SH-SY5Y (cell line): Measurements from ENCODE around the gene NFIA.

Source experiments
- GATA2 ChIP-seq: IDR thresholded peaks from 2 replicates; pipeline ENCODE4 v1.6.1; 2011; ENCODE audit warnings: mild to moderate bottlenecking, low read depth, low read length
- GATA3 ChIP-seq: IDR thresholded peaks from 2 replicates; pipeline ENCODE4 v1.6.1; 2011; ENCODE audit warnings: low read depth, mild to moderate bottlenecking, low read length, moderate library complexity

GRCh38 chr1:61457526-61458040, 375.2 kb downstream of the NFIA start:
- TF ChIP-seq GATA2 (no peak), GATA3 (no peak)
